NCI-H2196 treated with DMSO at 0.1 percent for 48 hours (cell line): ENCODE results near the gene DRD2.

ENCODE experiments used
- DNase-seq: peaks from one replicate; lab custom pipeline; 2025; ENCODE audit not compliant: unreplicated experiment; lab: John Stamatoyannopoulos, UW

DRD2 gene

DNA sequence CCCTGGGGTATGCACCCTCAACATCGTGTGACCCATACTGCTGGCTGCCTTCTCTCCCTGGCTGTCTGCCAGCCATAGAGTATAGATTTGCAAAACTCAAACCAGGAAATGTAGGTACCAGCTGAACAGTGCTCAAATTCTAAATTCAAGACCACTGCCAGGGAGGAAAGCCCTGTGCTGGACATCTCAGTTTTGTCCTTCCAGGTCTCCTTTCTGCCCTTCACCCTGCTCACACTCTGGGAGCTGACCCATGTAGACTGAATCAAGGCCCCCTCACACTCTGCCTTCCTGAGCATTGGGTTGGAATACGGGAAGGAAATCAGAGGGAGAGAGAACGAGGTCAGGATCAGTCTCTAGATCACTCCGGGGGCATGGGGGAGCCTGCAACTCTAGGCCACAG is 12.4 kb upstream of the DRD2 start:
- no peak for DNase-seq

DNA sequence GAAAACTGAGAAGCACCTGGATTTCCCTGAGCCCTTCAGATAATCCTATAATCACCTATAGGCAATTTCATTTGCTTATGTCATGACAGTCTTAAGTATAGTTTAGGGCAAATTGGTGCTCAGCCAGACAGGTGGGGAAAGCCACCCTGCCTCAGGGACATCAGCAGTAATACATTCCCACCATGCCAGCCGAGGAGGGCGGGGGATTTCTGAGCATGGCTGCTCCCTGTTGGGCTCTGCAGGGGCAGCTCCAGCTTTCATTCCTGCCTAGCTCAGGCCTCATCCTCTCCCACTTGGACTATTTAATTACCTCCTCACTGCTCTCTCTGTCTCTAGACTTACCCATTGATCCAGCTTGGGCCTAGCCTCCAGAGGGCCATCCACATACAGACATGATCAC is 9.0 kb upstream of the DRD2 start:
- DNase-seq: no peak

DNA sequence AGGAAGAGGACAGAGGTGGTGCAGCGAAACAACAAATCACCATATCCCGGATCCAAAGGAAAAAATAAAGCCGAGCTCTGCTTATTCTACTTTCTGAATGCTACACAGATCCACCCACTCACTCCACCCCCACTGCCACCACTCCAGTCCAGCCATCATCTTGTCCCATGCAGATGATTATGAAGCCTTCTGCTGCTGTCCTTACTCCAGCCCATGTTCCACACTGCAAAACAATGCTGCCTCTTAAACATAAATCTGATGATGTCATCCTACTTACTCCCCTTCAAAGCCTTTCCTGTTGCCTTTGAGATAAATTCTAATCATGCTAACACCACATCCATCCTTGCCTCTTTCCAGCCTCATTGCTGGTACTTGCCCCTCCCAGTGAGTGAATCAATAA is 6.5 kb upstream of the DRD2 start:
- DNase-seq: no peak

GRCh38 chr11:113481226-113481625 is 6.0 kb upstream of the DRD2 start:
- DNase-seq: no peak

- DNase-seq: no peak
These were observed 2.1 kb upstream of the DRD2 start for GRCh38 chr11:113477321-113477720.

DNA sequence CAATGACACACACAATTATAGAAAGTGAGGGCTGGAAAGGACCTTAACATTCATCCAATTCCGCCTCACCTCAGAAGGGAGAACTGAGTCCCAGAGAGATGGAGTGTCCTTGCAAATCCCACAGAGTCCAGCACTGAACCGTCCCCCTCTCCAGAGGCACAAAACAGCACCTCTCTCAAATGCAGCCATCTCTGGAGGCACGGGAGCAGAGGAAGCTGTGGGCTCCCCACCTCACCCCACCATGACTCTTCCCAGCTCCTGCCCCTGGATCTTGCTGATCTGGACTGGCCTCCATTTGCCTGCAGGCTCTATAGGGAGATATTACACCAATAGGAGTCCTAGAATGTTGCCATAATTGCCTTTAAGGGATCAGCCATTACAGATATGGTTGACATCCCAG is 1.4 kb upstream of the DRD2 start:
- DNase-seq: no peak

DNA sequence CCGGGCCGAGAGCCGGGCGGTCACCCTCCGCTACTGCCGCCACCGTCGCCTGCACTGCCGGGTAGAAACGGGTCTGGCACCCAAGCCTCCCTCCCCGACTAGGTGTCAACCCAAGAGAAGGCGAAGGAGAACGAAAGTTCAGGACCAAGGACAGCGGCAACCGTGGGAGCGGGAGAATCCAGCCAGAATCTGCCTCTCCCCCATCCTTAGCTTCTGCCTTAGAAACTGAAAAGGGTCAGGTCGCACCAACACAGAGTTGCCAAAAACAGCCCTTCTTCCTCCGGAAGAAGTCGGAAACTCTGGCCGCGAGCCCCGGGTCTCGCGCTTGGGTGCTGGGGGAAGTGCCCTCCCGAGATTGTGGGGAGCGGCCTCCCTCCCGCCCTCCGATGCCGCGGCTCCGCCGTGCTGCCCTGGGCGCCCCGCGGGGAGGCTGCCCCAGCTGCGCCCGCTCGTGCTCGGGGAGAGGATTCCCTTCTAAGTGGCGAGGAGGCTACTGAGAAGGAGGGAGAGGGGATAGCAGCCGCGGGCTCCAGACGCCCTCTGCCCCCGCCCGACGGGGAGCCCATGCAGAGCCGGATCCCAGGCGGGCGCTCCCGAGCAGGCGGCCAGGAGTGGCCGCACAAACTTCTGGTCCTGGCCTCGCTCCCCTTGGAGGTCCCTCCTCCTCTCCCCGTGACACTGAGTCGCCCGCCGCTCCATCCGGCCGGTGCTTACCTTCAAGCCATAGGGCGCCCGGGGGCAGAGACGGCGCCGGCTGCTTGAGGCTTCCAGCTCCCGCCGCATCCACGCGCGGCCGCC is 637 bp downstream of the DRD2 start:
- no peak for DNase-seq

DNA sequence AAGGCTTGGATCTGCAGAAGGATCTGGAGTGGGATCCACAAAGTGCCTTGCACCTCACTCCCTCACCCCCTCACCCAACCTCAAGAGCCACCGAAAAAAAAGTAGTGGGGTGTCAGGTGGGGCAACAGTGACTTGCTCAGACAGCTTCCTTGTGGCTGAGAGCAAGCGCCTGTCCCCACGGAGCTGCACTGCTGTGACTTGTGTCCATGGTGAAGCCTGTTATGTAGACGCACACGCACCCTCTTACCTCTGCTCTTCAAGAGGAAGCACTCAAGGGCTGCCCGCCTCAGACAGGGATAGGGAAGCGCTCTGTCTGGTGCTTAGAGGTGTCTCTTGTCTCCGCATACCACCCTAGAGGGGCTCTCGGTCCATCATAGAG is 1.2 kb downstream of the DRD2 start:
- DNase-seq: no peak

DNA sequence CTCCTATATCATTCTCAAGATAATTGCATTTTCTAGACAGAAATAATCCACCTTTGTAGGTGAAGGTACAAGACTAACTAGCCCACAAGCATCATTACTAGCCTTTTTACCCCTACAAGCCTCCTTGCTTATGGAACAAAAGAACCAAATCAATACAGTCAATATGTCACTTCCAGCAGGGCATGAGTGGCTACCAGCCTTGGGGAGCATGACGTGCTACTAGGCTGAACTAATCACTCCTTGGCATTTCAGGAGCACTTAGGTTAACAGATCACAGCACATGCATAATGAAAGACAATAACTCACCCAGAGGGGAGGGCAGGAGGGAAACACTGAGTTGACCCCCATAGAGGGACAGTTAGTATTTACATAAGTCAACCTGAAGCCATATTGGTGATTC is 2.7 kb downstream of the DRD2 start:
- DNase-seq: no peak

DNA sequence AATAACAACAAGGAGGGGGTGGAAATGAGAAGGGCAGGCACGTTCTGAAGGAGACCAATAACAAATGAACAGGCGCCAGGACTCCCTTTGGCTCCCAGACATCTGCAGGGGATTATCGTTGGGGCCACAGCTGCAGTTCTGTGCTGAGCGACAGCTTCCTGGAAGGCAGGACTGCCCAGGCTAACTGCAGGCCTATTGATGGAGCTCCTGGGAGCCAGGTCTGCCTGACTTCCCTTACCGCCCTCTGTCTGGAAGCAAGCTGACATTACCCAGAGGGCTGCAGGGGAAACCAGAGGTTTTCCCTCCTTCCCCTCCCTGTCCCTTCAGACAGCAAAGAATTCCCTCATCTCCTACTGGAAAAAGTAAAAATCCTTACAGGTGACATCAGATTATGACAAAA is 5.0 kb downstream of the DRD2 start:
- DNase-seq: no peak

- no peak for DNase-seq
These were observed 6.4 kb downstream of the DRD2 start for GRCh38 chr11:113468726-113469345.

DNA sequence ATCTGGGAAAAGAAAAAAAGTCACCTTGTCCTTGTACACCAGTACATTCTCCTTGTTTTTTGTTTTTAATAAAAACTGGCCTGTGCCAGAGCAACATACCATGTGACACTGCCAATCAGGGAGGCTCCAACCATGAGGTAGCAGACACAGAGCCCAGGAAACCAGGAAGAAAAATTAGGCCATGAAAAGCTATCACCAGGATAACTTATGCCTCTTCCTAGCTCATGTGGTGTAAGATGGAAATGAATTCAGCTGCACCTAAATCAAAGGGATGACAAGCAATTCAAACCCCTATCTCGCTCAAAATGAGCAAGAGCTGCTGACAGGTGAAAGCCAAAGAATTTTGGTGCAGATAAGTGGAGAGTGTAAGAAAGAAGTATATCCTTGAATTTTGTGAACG is 7.7 kb downstream of the DRD2 start:
- no peak for DNase-seq

- no peak for DNase-seq
These were observed 9.4 kb downstream of the DRD2 start for GRCh38 chr11:113465786-113466185.

DNA sequence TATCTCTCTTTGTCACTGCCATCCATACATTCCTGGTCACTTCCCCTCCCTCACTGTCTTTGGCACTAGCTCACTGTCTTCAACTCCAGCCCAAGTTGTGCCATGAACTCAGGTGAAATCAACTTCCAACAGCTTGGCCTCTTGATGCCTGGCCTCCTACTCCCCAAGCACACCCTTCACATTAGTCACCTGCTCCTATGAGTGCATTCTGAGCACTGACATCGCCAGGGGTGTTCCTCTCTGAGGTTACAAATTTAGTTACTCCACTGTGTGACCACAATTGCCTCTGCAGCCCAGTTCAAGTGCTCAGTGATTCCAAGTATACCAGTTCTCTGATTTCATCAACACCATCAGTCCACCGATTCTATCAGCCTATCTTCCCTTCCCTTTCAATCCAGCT is 10.8 kb downstream of the DRD2 start:
- no peak for DNase-seq

DNA sequence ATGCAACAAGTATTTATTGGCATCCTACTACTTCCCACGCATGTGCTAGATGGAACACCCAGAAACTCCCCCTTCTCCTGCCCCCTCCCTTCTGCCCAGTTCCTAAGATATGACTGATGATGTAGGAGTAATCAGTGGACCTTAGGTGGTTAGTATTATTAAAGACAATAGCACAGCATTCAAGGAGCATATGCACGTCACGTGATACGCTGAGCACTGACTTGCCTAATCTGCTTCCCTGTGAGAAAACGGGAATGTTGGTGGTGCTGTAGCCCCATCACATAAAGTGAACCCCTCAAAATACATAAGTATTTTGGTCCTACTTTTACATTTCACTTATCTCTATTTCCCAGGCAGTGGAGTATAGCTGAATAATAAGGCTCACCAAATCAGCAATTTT is 12.4 kb downstream of the DRD2 start:
- DNase-seq: no peak

DNA sequence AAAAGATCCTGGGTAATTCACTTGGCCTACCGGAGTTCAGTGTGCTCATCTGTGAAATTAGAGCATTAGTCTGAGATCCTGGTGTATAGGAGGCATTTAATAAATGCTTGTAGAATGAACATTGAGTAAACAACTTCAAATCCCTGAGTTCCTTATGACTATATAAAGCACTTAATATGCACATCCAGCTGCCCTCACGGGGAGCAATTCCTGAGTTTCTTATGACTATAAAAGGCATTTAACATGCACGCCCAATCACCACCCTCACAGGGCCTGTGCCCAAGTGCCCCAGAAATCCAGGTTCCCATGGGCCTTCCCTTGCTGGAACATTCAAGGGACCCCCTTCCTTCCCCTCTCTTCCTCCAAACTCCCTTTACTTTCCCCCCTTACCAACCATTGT is 13.6 kb downstream of the DRD2 start:
- no peak for DNase-seq

GRCh38 chr11:113460469-113460868 is 14.7 kb downstream of the DRD2 start:
- DNase-seq: no peak

- no peak for DNase-seq
These were observed 17.0 kb downstream of the DRD2 start for GRCh38 chr11:113458189-113458588.

GRCh38 chr11:113457784-113458183 is 17.4 kb downstream of the DRD2 start:
- no peak for DNase-seq

DNA sequence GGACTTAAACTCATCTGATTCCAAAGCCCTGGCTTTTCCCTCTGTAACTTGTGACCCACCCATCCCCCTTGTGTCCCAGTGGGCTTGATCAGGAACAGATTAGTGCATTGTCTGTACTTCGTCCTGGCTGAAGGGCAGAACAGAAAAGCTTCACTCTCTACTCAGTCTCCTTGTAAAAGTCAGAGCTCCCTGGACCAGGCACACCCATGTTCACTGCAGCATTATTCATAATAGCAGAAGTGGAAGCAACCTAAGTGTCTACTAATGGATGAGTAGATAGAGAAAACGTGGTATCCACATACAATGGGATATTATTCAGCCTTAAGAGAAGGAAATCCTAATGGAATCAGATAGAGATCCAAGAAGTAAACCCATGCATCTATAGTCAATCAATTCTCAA is 20.7 kb downstream of the DRD2 start:
- no peak for DNase-seq

- DNase-seq: no peak
These were observed 25.5 kb downstream of the DRD2 start for GRCh38 chr11:113449743-113450142.

GRCh38 chr11:113448316-113448677 is 26.9 kb downstream of the DRD2 start:
- no peak for DNase-seq
